Activated CD4-positive, CD25-positive, alpha-beta regulatory T cell treated with anti-CD3 and anti-CD28 coated beads, Interleukin-2, amount 50 U/mL, for 16 hours (primary cell): Measurements from ENCODE around the gene BCHE.
"Not testable (repeated sequence)": the region's sequence is repeated elsewhere in the genome, so short reads cannot be mapped to it uniquely, and the experiment has no call there.

Experiments used
- DNase-seq: peaks from one replicate; pipeline ENCODE4 v3.0.0-alpha.2; 2020; ENCODE audit warnings: low read depth, low spot score

The BCHE gene

GRCh38 chr3:165816209-165816608, 21.0 kb downstream of the BCHE start:
- no peak for DNase-seq

GRCh38 chr3:165815682-165816081, 21.5 kb downstream of the BCHE start:
- no peak for DNase-seq

GRCh38 chr3:165814380-165814779, 22.8 kb downstream of the BCHE start:
- DNase-seq, result no peak

- DNase-seq, result not testable (repeated sequence)
These were observed 29.3 kb downstream of the BCHE start for GRCh38 chr3:165807937-165808336.

GRCh38 chr3:165805946-165806561, 31.2 kb downstream of the BCHE start:
- no peak for DNase-seq

GRCh38 chr3:165803471-165803870, 33.8 kb downstream of the BCHE start:
- DNase-seq, result no peak

GRCh38 chr3:165800970-165801369, 36.3 kb downstream of the BCHE start:
- no peak for DNase-seq

GRCh38 chr3:165799026-165799425, 38.2 kb downstream of the BCHE start:
- DNase-seq, result no peak

- DNase-seq, result no peak
These were observed 39.7 kb downstream of the BCHE start for GRCh38 chr3:165797551-165797950.

- DNase-seq, result no peak
These were observed 40.5 kb downstream of the BCHE start for GRCh38 chr3:165796701-165797100.

GRCh38 chr3:165788531-165788930, 48.7 kb downstream of the BCHE start:
- no peak for DNase-seq

- DNase-seq, result no peak
These were observed 51.2 kb downstream of the BCHE start for GRCh38 chr3:165786013-165786412.

GRCh38 chr3:165784337-165784736, 52.9 kb downstream of the BCHE start:
- no peak for DNase-seq

- no peak for DNase-seq
These were observed 53.8 kb downstream of the BCHE start for GRCh38 chr3:165783383-165783782.

- DNase-seq, result no peak
These were observed 58.3 kb downstream of the BCHE start for GRCh38 chr3:165778891-165779290.

GRCh38 chr3:165778456-165778855, 58.8 kb downstream of the BCHE start:
- DNase-seq, result no peak

GRCh38 chr3:165775824-165776223, 61.4 kb downstream of the BCHE start:
- no peak for DNase-seq

GRCh38 chr3:165770781-165771180, 66.4 kb downstream of the BCHE start:
- DNase-seq, result no peak

- no peak for DNase-seq
These were observed 68.5 kb downstream of the BCHE start for GRCh38 chr3:165768680-165769079.

- no peak for DNase-seq
These were observed 78.2 kb downstream of the BCHE start for GRCh38 chr3:165759041-165759440.

- DNase-seq, result no peak
These were observed 81.7 kb downstream of the BCHE start for GRCh38 chr3:165755571-165755970.

- DNase-seq, result no peak
These were observed 82.8 kb downstream of the BCHE start for GRCh38 chr3:165754219-165755007.

GRCh38 chr3:165753560-165753959, 83.7 kb downstream of the BCHE start:
- no peak for DNase-seq
